CD4-positive, alpha-beta T cell treated with Interleukin-21 for 1 hour (primary cell): ENCODE measurements around the gene MAP3K4.

Source experiments
- DNase-seq: peaks from one replicate; pipeline ENCODE4 v3.0.0-alpha.2; 2020

The MAP3K4 gene

GRCh38 chr6:161003336-161003735 is 11.8 kb downstream of the MAP3K4 start:
- DNase-seq, result no peak

- no peak for DNase-seq
These were observed 16.7 kb downstream of the MAP3K4 start for GRCh38 chr6:161008245-161008644.

- DNase-seq, result no peak
These were observed 18.4 kb downstream of the MAP3K4 start for GRCh38 chr6:161009991-161010390.

GRCh38 chr6:161010418-161010817 is 18.8 kb downstream of the MAP3K4 start:
- no peak for DNase-seq

- DNase-seq, result no peak
These were observed 20.2 kb downstream of the MAP3K4 start for GRCh38 chr6:161011492-161012480.

GRCh38 chr6:161013695-161014094 is 22.1 kb downstream of the MAP3K4 start:
- no peak for DNase-seq

GRCh38 chr6:161017766-161018564 is 26.4 kb downstream of the MAP3K4 start:
- DNase-seq, result no peak

- DNase-seq, result no peak
These were observed 27.8 kb downstream of the MAP3K4 start for GRCh38 chr6:161019324-161019839.

GRCh38 chr6:161021543-161021942 is 30.0 kb downstream of the MAP3K4 start:
- DNase-seq, result no peak

- no peak for DNase-seq
These were observed 30.6 kb downstream of the MAP3K4 start for GRCh38 chr6:161021998-161022743.

GRCh38 chr6:161023316-161023715 is 31.7 kb downstream of the MAP3K4 start:
- DNase-seq, result no peak

- DNase-seq, result no peak
These were observed 32.9 kb downstream of the MAP3K4 start for GRCh38 chr6:161024364-161024920.

- DNase-seq, result no peak
These were observed 35.8 kb downstream of the MAP3K4 start for GRCh38 chr6:161027385-161027784.

GRCh38 chr6:161029195-161029809 is 37.7 kb downstream of the MAP3K4 start:
- no peak for DNase-seq

GRCh38 chr6:161031721-161032495 is 40.3 kb downstream of the MAP3K4 start:
- DNase-seq, result no peak

- DNase-seq, result no peak
These were observed 42.1 kb downstream of the MAP3K4 start for GRCh38 chr6:161033667-161034066.

GRCh38 chr6:161035182-161035980 is 43.8 kb downstream of the MAP3K4 start:
- no peak for DNase-seq

GRCh38 chr6:161035981-161036263 is 44.4 kb downstream of the MAP3K4 start:
- no peak for DNase-seq

GRCh38 chr6:161037873-161038228 is 46.3 kb downstream of the MAP3K4 start:
- DNase-seq, result no peak

GRCh38 chr6:161038229-161039031 is 46.9 kb downstream of the MAP3K4 start:
- no peak for DNase-seq
